Coronary artery (tissue), 2 donors: ENCODE measurements around the gene ARHGDIA.

ENCODE experiments used
- DNase-seq: peaks from one replicate; pipeline ENCODE4 v3.0.0-alpha.2; 2017; ENCODE audit warnings: low spot score
- H3K27ac ChIP-seq, 2 donors: fragments of 200-600 bp; sonication (generic); one replicate each; pipeline ENCODE4 v1.5.1; 2016 to 2019
- H3K4me3 ChIP-seq: fragments of 200-600 bp; sonication (generic); 2 replicates; pipeline ENCODE4 v1.5.1; 2016; ENCODE audit warnings: mild to moderate bottlenecking, moderate library complexity
- TF ChIP-seq, protein P1 (sequence below): fragments of 200-600 bp; sonication (generic); IDR thresholded peaks from one replicate; pipeline ENCODE4 v1.5.1; 2019; ENCODE audit warnings: antibody characterized with exemption

ARHGDIA gene

DNA sequence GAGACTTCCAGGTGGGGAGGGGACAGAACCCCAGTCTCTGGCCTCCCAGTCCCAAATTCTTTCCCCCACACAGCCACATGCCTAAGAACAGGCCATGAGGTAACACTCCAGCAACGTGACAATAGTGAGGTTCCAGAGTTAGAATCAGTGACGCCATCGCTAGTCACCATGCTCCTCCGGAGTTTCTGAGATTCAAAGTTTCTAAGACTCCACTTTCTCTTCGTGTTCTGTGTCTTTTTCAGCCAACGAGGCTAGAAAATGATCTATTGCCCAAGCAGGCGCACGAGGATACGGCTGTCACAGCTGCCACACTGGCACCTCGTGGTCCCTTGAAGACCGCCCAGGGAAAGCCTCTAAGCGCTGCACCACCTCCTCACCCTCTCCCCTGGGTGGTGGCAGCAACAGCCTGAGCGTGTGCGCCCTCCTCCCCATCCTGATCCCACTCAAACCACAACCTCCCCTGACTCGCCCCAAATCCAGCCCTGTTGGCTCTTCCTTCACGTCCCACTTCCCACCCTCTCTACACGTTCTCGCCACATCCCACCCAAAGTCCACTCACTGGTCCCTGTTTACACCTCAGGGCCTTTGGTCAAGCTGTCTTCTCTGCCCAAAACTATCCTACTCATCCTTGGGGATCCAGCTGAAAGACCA, 39.1 kb downstream of the ARHGDIA start:
- no peak for DNase-seq
- Histone ChIP-seq H3K27ac (peak overlapping the region; percentile 93 to 94), H3K4me3 (peak overlapping the region; percentile 91)
- TF ChIP-seq, protein P1, sequence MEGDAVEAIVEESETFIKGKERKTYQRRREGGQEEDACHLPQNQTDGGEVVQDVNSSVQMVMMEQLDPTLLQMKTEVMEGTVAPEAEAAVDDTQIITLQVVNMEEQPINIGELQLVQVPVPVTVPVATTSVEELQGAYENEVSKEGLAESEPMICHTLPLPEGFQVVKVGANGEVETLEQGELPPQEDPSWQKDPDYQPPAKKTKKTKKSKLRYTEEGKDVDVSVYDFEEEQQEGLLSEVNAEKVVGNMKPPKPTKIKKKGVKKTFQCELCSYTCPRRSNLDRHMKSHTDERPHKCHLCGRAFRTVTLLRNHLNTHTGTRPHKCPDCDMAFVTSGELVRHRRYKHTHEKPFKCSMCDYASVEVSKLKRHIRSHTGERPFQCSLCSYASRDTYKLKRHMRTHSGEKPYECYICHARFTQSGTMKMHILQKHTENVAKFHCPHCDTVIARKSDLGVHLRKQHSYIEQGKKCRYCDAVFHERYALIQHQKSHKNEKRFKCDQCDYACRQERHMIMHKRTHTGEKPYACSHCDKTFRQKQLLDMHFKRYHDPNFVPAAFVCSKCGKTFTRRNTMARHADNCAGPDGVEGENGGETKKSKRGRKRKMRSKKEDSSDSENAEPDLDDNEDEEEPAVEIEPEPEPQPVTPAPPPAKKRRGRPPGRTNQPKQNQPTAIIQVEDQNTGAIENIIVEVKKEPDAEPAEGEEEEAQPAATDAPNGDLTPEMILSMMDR, result no peak

DNA sequence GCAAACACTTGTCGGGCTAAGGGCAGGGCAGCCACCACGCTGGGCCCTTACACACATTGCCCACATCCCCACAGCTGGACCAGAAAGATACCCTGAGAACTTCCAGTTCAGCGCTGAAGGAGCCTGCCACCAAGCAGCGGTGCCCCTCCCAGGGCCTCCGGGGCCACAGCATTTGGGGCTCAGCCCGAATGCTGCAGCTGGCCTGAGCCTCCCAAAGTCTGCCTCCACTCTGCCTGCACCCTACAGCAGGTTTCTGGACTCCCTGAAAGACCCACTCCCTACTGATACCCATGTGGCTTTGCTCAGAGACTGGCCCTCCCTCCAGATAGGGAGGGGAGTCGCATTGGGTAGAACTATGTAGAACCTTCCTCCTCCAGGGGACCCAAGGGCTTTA, 39.6 kb downstream of the ARHGDIA start:
- Histone ChIP-seq H3K27ac (peak overlapping the region; percentile 93 to 94), H3K4me3 (peak overlapping the region; percentile 91)
- TF ChIP-seq, protein P1, result no peak
- DNase-seq, result no peak

DNA sequence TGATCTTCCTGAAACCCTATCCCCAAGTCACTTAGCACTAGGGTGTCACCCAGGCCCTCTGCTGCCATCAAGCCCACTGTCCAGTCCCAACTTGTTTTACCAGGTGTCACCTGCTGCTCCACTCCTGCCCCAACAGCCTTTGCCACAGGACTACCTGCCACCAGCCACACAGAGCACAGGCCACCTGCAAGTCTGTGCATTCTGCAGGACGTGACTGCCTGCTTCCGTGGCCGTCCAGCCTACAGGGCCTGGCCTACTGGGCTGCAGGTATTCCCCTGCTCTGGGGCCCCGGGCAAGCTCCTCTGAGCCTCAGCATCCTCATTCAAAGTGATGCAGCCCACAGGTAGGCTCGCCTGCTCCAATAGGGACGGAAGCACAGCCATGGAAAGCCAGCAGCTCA, 41.3 kb downstream of the ARHGDIA start:
- Histone ChIP-seq H3K4me3 (no peak overlapping the region), H3K27ac (no peak overlapping the region)
- TF ChIP-seq, protein P1, result no peak
- DNase-seq, result no peak

DNA sequence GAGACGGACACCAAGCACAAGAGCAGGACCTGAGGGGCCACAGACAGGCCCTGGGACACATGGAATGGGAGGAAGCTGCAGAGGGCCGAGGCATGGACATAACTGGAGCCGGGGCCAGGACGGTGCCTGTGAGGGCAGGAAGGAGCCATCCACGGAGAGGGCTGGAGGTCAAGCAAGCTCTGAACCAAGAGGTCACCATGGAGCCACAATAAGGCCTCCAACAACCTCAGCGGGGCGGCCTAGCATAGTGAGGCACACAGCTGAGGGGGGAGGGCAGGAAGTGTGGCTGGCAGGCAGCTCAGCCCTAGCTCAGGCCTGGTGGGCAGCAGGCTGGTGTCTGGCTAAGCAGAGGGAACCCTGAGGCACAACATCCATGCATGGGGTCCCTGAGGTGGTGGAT, 42.5 kb downstream of the ARHGDIA start:
- Histone ChIP-seq H3K27ac (no peak overlapping the region), H3K4me3 (no peak overlapping the region)
- TF ChIP-seq, protein P1, result no peak
- DNase-seq, result no peak

DNA sequence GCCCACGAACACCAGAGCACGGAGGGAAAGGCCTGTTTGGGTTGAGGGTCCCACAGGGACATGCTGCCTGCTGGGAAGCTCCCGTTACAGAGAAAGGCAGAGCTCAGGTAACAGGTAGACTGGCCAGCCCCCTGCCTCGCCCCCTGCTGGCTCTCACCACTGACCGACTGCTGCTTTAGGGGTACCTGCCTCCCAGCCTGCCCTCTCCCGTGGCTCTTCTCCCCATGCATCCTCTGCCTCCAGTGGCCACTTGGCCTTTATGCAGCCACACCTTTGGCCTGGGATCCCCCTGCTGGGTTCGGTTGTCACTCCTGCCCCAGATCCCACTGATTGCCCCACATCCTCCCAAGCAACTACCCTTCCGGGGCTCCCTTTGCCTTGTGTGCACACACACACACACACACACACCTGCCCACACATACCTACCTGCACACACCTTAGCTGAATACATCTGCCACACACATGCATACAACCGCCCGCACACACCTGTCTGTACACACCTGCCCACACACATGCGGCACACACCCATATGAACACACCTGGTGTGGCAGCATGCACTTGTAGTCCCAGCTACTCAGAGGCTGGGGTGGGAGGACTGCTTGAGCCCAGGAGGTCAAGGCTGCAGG, 45.2 kb downstream of the ARHGDIA start:
- Histone ChIP-seq H3K27ac (no peak overlapping the region), H3K4me3 (no peak overlapping the region)
- DNase-seq, result no peak
- TF ChIP-seq, protein P1, result no peak

DNA sequence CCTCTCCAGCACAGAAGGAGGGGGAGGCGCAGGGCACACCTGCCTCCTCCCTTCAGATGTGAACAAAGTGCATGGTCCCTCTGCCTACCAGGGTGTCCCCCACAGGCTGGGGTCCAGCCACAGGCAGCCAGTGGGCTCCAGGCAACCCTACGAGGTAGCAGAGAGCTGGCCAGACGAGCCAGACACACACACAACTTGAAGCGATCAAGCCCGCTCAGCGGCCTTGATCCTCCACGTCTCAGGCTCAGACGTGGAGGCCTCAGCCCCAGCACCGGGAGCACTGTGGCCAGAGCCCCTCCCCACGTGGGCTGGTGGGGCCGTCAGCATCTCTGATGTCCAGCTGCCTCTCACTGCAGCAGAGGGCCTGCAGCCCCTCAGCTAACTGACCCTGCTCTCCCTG, 46.5 kb downstream of the ARHGDIA start:
- TF ChIP-seq, protein P1, result no peak
- no peak overlapping the region for H3K27ac ChIP-seq
- no peak for DNase-seq
- no peak overlapping the region for H3K4me3 ChIP-seq
